Stimulated activated CD8-positive, alpha-beta memory T cell treated with anti-CD3 and anti-CD28 coated beads, Interleukin-12 subunit alpha, Interleukin-12 subunit beta, amount 100 ng/mL, for 1 hour (primary cell): ENCODE measurements around the gene PACSIN1.
A peak's percentile ranks its signal among the peaks of the same experiment; 100 is the strongest.

Experiments used
- DNase-seq: peaks from one replicate; pipeline ENCODE4 v3.0.0-alpha.2; 2020; ENCODE audit warnings: low read depth

PACSIN1 gene

DNA sequence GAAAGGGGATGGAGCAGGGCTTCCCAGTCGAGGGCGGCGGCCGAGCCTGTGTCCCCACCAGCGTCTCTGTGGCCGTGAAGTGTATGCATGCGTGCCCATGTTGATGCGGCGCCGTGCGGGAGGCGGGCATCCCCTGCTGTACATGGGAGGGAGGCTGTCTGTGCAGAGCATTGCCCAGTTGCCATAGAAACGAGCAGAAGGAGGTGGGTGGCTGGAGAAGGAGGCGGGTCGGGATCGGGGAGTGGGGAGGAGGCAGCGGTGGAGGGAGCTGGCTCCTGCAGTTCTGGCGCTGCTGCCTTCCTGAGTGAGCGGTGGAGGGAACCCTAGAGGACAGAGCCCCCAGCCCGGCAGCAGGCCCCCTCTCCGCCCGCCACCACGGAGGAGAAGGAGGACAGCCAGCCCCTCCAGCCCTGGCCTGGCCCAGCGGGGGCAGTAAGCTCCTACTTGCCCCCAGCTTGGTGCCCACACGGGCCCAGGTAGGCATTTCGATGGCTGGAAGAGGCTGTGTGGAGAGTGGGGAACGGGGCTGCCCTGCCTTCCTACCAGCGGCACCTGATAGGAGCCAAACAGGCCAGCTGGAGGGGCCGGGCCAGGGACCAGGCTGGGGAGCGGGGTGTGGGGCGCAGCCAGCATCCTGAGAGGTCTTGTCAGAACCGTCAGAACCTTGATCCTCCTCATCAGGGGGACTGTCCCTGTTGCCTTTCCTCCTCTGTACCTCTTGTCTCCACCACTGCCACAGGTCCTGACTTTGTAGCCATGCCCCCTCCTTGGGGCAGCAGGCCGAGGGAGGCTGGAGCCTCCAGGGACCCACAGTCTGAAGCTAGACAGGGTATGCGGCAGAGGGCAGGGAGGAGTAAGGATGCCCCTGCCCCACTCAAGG is 49.0 kb downstream of the PACSIN1 start:
- DNase-seq, result no peak

- no peak for DNase-seq
These were observed 49.9 kb downstream of the PACSIN1 start for GRCh38 chr6:34515473-34516387.

GRCh38 chr6:34516391-34517324 is 50.8 kb downstream of the PACSIN1 start:
- no peak for DNase-seq

DNA sequence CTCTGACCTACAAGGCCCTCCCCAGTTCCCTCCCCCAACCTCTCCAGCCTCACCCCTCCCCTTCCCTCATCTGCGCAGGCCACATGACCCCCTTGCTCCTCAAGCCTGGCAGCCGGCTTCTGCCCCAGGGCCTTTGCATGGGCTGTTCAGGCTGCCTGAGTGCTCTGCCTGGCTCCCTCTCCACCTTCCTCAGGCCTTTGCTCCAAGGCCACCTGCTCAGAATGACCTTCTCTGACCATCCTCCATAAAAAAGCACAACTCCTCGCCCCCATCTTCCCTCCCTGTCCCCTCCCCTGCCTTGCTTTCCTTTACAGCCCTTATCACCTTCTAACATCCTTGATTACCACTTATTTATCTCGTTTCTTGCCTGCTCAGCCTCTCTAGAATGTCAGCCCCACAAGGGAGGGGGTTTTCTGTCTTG is 51.6 kb downstream of the PACSIN1 start:
- no peak for DNase-seq

DNA sequence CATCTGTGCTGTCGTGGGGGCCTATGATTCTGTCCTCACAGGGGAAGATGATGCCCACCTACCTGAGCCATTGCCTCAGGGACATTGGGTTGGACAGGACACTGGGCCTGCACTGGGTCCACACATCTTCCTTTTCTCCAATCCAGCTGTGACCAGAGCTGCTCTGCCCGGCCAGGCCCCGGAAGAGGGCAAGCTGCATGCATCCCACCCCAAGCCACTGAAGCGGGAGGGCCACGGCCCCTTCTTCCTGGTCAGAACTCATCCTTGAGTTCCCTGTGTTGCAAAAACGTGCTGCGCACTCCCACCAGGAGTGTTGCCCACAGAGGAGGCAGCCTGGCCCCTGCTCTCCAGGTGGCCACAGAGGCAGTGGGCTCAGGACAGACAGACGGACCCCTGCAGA is 52.1 kb downstream of the PACSIN1 start:
- DNase-seq, result no peak

DNA sequence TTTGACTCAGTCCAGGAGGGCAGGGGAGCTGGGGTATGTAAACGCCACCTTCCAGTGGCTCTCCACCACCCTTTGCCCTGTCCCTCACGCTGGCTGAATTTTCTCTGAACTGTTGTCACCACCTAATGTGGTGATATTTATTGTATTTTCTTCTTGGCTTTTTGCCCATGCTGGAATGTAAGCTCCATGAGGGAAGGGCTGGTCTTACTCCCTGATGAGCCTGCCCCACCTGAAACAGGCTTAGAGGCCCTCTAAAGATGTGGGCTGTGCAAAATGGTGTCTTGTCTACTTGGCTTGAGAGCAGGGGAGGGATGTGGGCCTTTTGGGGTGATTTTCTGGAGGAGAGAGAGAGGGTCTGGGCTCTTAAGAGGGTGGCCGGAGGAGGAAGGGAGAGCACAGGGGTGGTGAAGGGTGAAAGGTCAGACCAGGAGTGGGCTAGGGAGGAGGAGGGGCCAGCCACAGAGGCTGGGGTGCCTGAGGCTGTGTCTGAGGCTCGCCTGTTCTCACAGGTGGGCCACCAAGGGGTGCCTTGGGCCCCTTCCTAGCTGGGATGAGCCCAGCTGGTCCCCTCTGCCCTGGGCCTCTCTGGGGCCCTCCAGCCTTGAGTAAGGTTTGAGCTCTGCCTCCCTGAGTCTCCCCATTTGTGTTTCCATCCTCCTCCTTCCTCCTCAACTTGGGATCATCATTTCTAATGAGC is 52.9 kb downstream of the PACSIN1 start:
- DNase-seq, result no peak

GRCh38 chr6:34519971-34520644 is 54.2 kb downstream of the PACSIN1 start:
- DNase-seq, result no peak

GRCh38 chr6:34520645-34521462 is 55.0 kb downstream of the PACSIN1 start:
- no peak for DNase-seq

DNA sequence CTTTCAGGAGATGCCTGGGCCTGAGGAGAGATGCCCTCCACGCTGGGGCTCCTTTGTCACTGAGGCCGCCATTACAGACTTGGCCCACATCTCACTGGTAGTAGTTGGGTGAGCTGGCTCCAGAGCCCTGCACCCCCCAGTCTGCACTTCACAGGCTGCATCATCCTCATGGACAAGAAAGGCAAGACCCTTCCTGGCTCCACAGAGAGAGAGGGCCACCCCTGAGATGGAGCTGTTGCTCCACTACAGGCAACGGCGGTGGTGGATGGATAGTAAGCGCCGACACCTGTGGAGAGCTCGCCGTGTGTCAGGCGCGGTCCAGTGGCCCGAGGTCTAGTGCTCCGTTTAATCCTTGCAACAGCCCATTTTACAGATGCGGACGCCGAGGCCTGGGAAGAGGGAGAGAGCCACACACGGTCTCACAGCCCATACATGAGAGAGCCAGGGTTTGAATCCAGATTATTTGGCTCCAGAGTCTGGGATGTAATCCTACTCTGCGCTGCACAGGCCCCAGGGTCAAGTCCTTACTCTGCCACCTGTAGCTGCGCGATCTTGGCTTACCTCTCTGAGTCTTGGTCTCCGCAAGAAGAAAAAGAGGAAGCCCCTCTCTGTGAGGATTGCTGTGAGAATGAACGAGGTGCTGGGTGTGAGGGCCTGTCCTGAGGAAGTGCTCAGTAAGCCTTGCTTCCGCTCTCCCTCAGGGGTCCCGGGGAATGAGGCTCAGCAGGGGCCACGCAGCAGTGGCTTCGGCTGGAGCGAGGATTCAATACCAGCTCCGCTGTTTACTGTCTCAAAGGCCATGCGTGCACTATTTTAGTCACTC is 55.8 kb downstream of the PACSIN1 start:
- DNase-seq, result no peak

- no peak for DNase-seq
These were observed 56.9 kb downstream of the PACSIN1 start for GRCh38 chr6:34522761-34523160.

DNA sequence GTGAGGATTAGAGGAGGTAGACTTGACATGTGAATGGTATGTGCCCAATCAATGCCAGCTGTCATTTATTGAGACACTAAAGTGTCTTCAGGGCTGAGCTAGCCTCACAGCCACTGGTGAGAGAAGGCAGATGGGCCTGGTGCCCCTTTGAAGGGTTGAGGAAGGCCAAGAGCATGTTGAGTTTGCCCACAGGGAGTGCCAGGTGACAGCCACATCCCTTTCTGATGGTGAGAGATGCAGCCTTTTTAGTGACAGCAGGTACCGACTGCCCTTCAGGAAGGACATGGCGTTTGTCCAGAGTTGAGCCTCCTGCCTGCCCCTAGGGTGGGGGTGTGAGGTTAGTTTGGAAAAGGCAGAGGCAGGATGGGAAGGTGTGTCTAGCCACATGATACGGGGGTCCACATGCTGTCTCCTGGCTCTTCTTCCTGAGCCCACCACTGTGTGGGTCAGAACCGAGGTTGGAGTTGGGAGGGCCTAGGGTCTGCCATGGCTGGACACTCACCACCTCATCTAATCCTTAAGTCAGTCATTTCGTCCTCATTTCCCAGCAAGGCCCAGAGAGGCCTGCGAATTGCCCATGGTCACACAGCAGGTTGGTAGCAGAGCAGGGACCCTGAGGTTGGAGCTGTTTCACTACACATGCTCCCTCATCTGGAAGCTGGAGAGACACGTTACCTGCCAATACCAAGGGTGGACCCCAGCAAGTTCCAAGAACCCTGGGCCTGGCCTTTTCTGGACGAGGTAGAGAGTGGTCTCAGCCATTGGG is 57.7 kb downstream of the PACSIN1 start:
- no peak for DNase-seq

- DNase-seq, result no peak
These were observed 58.6 kb downstream of the PACSIN1 start for GRCh38 chr6:34524499-34524898.

GRCh38 chr6:34524971-34525370 is 59.1 kb downstream of the PACSIN1 start:
- DNase-seq, result no peak

DNA sequence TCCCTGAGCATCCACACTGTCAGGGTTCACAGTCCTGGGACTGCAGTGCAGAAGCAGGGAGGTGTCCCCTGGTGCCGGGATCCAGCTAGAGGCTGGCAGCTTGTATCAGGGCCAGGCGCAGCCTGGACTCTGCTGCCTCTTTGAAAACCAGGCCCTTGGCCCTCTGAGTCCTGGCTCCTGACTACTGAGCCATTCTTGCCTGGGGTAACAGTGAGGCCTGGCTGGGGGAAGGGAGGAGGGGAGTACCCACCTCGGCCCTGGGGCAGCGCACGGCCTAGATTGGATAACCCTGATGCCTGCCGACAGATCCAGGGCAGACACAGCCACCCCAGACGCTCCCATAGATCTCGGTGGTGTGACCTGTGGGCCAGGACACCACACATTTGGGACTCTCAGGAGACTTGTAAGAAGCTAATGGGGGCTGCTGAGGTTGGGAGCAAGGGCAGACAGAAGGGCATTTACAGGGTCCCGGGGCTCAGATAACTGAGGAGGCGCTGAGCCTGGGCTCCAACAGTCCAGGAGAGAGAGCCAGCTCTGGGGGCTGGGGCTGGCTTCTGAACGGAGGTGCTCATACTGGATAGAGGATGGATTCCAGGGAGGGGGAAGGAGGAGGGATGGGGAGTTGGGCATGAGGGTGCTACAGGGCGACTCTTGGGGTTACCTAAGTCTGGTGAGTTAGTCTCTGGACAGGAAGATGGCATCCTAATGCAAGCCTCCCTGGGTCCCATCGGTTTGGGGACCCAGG is 59.7 kb downstream of the PACSIN1 start:
- no peak for DNase-seq

DNA sequence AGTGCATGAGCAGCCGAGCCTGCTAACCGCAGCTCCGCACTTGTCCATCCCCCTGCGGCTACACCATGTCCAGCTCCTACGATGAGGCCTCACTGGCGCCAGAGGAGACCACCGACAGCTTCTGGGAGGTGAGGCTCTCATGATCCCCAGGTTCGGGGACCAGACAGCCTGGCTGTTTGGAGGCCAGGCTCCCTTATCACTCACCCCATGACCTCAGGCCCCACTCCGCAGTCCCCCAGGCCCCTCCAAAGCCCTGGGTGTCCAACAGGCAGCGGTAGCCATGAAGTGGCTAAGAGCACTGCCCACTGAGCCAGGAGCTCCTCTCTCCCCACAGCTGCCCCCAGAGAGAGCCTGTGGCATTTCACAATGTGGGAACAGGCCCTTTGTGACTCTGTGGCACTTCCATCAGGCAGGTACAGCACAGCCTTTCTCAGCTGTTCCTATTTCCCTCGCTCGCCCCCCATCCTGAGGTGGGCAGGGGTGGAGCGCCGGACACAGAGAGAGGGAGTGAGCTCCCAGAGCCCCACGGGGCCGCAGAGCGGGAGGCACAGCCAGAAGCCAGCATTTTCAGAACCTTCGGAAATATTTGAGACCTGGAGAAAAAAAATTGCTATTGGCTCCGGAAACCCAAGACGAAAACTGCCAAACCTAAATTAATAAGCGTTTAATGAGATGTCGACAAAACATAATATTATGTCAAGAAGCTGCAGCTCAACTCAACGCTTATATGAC is 60.5 kb downstream of the PACSIN1 start:
- DNase-seq, result no peak

DNA sequence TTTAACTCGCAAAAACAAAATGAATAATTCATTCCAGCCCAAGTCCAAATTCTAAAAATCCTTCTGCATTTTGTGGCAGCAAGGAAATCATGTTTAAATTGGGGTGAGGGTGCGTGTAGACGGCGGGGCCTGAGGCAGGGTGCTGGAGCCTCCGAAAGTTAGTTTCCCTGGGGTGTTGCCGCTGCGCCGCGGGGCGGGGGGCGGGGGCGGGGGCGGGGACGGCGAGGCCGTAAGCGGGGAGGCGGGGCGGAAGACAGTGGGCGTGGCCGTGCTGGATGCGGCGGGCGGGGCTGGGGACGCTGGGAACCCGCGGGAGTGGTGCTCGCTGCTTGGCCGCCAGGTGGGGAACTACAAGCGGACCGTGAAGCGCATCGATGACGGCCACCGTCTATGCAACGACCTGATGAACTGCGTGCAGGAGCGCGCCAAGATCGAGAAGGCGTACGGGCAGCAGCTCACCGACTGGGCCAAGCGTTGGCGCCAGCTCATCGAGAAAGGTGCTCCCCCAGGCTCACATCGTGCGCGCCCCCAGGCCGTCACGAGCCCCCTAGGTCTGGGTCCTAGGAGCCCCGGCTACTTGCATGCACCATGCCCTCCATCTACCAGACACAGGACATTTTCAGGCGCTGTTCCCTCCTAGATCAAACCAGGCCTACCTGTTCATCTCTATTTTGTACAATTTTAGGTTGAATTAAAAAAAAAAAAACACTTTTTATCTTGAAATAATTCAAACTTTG is 61.3 kb downstream of the PACSIN1 start:
- peak; percentile 94 for DNase-seq
